CD4-positive, alpha-beta T cell treated with Interleukin-6 for 4 hours (primary cell): ENCODE data around the gene NAT14.

Source experiments
- DNase-seq: peaks from one replicate; pipeline ENCODE4 v3.0.0-alpha.2; 2020; ENCODE audit warnings: mixed read lengths

Gene NAT14

DNA sequence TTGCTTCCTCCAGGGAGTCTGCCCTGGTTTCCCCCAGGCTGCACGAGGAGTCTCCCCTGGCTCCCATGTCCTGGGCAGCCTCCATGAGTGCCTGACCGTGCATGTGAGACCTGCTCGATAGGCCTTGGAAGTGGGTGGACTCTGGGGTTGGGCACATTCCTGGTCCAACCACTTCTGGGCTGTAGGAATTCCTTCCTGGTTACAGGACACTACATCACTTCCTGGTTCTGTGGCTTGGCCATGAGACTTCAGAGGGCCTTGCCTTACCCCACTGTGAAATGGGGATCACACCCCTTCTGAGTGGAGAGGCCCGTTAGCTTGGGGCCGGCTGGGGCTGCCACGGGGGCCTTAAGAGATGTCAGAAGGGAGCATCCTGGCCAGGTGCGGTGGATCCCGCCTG, 12.5 kb upstream of the NAT14 start:
- DNase-seq: no peak

DNA sequence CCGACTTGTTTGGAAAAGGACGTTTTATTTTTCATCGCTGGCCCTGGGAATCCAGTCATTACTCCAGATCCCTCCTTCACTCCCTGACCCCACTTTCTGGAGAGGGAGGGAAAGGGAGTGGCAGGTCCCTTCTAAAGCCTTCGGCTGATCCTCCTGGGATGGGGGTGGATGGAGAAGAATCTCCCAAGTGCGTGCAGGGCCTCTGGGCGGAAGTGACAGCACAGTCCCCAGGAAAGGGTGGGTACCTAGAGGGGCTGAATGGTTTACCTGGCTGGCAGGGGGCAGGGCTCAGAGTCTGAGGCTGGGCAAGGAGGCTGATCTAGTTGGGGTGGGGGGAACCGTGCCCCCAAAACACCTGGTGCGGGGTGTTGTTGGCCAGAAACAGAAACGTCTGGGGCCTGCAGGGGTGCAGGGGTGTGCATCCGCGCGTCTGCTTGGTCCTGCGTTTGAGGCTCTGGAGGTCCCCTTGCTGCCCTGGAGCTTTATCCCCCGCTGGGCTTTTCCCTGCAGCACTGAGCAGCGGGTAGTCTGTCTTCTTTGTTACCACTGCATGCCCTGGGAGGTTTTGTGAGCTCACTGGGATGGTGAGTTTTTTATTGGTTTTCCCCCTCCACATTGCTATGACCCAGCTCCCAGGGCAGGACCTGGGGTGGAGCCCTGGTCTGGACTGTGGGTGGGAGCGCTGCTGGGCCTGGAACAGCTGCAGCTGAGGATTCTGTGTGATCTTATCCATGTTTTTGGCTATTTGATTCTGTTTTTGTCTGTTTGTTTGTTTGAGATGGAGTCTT, 11.6 kb upstream of the NAT14 start:
- DNase-seq: no peak

- DNase-seq: no peak
Measured at GRCh38 chr19:55474269-55475265, 10.4 kb upstream of the NAT14 start.

DNA sequence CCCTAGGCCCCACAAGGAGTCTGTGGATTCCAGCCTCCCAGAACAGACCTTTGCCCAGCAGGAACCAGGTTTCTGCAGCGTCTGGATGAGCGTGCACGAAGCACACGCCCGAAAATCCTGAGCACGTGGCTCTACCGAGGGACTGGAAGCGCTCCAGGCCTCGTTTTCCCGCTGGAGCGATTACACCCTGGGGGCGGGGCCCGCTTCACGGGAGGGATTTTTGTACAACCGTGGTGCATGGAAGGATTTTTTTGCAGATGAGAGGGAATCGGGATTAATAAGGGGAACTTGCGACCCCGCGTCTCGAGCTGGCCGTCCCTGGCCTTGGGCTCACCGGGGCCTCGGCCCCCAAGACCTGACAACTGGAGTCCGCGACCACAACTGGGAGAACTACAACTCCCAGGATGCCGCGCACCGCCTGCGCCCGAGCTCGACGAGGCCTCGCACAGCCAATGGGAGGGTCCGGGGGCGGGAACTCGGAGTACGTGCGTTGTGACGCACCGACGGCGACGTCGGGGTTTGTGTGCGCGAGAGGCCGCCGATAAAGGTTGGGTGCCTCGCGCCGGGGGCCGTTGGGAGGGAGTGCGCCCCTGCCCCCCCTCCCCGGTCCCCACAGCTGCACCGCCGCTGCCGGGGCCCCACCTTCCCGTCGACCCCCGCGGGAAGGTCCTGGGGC, 8.8 kb upstream of the NAT14 start, which contains the start of gene ZNF628:
Gene ZNF628 (plus strand): TSS at position 518 of the 676 bp plus-strand sequence. CDS start 3,294 bp downstream, outside the sequence.
- DNase-seq: peak; percentile 99

- no peak for DNase-seq
Measured at GRCh38 chr19:55477905-55478304, 7.1 kb upstream of the NAT14 start.

DNA sequence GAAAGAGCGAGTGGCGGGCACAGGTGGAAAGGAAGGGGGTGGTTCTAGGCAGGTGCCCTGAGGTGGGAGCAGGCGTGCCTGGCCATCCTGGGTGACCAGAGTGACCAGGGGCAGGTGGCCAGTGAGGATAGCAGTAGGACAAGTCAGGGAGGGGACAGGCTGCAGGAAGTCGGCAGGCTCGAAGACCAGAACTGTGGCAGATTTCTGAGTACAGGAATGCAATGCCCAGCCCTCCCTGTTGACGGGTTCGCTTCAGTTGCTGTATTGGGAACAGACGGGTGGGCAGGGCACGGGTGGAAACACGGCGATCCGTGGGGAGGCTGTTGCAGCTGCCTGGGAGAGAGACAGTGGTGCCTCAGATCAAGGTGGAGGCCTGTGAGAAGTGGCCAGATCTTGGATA, 6.6 kb upstream of the NAT14 start:
- no peak for DNase-seq

- no peak for DNase-seq
Measured at GRCh38 chr19:55479045-55479444, 5.9 kb upstream of the NAT14 start.

DNA sequence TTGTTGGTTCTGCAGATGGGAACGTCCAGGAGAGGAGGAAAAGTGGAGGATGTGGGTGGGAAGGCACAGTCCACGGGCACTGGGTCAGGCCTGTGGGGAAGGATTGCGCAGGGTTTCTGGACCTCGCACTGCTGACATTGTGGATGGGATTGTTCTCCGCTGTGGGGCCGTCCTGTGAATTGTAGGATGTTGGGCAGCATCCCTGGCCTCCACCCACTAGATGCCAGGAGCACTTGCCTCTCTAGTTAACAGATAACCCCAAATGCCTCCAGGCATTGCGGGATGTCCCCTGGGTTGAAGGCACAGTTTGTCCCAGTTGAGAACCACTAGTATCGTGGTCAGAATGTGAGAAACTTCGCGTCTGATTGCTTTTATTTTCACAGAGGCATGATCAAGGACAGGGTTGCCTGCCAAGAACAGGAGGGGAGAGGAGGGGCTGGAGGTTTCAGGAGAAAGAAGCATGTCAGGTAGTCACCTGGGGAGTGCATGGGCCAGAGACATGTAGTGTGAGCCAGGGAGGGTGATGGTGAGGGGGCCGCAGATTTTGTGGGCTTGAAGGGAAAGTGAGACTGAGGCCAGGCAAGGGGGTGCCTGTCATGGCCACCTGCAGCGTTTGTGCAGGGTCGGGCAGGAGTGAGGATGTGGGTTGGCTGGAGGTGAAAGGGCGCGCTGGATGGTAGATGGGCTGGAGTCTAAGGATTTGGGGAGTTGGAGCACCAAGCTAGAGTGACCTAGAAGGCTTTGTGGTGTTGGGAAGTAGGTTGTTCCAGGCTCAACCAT, 5.3 kb upstream of the NAT14 start:
- no peak for DNase-seq

- DNase-seq: no peak
Measured at GRCh38 chr19:55481148-55481793, 3.7 kb upstream of the NAT14 start.

- DNase-seq: no peak
Measured at GRCh38 chr19:55481794-55482155, 3.2 kb upstream of the NAT14 start.

DNA sequence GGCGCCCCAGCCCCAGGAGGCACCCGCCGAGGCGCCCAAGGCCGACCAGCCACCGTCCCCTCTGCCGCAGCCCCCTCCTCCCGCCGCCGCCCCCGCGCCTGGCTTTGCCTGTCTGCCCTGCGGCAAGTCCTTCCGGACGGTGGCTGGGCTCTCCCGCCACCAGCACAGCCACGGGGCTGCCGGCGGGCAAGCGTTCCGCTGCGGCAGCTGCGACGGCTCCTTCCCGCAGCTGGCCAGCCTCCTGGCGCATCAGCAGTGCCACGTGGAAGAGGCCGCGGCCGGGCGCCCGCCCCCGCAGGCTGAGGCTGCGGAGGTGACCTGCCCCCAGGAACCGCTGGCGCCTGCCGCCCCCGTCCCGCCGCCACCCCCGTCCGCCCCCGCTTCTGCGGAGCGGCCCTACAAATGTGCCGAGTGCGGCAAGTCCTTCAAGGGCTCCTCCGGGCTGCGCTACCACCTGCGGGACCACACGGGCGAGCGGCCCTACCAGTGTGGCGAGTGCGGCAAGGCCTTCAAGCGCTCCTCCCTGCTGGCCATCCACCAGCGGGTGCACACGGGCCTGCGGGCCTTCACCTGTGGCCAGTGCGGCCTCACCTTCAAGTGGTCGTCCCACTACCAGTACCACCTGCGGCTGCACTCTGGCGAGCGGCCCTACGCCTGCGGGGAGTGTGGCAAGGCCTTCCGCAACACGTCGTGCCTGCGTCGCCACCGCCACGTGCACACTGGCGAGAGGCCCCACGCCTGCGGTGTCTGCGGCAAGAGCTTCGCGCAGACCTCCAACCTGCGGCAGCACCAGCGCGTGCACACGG, 2.6 kb upstream of the NAT14 start:
- no peak for DNase-seq

- DNase-seq: no peak
Measured at GRCh38 chr19:55482967-55483705, 1.9 kb upstream of the NAT14 start.

DNA sequence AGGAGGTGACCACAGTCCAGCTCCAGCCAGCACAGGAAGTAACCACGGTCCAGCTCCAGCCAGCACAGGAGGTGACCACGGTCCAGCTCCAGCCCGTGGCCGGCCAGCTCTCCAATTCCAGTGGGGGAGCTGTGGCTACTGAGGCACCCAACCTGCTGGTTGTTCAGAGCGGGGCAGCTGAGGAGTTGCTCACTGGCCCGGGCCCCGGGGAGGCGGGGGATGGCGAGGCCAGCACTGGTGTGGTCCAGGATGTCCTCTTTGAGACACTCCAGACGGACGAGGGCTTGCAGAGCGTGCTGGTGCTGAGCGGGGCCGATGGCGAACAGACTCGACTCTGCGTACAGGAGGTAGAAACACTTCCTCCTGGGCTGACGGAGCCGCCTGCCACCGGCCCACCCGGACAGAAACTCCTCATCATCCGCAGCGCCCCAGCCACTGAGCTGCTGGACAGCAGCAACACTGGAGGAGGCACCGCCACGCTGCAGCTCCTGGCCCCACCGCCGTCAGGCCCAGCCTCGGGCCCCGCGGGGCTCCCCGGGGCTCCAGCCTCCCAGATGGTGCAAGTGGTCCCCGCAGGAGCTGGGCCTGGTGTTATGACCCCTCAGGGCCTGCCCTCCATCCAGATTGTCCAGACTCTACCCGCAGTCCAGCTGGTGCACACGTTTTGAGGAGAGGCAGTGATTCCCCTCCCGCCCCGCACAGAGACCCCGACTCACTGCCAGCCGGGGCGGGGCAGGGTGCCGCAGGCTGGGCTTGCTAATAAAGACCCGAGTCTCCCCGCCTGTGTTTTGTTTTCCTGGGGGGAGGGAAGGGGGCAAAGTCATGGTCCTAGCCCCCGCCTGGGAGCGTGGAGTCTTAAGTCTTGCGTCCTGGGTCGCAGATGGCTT, 1.0 kb upstream of the NAT14 start:
- DNase-seq: no peak

- DNase-seq: no peak
Measured at GRCh38 chr19:55485439-55486011, 537 bp downstream of the NAT14 start.

- DNase-seq: no peak
Measured at GRCh38 chr19:55486043-55486970, 1.3 kb downstream of the NAT14 start.

DNA sequence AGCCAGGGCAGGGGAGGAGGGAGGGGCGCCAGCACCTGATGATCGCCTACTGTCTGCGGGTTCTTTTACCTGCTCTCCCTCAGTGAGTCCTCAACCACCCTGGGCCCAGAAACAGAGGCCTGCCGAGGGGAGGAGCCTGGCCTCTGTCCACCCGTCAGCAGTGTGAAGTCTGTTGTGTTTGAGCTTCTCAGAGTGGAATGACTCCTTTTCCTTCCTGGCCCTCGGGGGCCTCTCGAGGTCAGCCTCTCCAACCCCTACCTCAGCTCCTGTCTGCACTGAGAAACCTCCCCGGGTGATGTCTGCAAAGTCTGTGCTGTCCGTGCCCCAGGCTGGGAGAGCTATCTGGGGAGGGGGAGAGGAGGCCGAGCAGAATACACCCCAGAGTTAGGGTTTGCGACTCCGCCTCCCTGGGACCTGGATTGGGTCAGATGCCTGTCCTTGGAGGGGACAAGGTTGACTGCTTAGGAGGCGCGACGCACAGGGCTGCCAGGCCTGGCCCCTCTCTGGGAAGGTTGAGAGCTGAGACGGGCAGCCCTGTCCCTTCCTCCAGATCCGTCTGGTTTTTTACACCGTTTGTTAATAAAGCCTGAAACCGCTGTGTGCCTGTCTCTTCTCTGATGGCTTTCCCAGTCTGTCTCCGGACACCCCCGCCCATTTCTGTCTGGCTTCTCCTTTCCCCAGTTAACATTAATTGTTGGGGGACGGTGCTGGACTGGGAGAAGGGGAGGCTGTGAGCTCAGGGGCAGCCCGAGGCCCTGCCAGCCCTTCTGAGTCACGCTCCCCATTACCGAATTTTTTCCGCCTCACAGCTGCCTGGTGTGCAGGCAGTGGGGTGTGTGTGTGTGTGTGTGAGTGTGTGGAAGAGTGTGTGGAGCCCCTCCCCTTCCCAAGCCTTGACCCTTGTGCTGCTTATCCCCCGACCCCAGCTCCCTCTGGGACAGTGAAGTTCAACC, 2.3 kb downstream of the NAT14 start:
- no peak for DNase-seq
